Measurements from ENCODE around the gene NAA60. TPM values are rescaled to one million over a fixed set of nuclear protein-coding genes. Genes with fewer than 3 reads are reported as not detected.
A peak's percentile ranks its signal among the peaks of the same experiment; 100 is the strongest.

Gene NAA60
- total and polyA plus RNA-seq, 2 experiments from 2014 or later, result 32.4 to 36.5 TPM

DNA sequence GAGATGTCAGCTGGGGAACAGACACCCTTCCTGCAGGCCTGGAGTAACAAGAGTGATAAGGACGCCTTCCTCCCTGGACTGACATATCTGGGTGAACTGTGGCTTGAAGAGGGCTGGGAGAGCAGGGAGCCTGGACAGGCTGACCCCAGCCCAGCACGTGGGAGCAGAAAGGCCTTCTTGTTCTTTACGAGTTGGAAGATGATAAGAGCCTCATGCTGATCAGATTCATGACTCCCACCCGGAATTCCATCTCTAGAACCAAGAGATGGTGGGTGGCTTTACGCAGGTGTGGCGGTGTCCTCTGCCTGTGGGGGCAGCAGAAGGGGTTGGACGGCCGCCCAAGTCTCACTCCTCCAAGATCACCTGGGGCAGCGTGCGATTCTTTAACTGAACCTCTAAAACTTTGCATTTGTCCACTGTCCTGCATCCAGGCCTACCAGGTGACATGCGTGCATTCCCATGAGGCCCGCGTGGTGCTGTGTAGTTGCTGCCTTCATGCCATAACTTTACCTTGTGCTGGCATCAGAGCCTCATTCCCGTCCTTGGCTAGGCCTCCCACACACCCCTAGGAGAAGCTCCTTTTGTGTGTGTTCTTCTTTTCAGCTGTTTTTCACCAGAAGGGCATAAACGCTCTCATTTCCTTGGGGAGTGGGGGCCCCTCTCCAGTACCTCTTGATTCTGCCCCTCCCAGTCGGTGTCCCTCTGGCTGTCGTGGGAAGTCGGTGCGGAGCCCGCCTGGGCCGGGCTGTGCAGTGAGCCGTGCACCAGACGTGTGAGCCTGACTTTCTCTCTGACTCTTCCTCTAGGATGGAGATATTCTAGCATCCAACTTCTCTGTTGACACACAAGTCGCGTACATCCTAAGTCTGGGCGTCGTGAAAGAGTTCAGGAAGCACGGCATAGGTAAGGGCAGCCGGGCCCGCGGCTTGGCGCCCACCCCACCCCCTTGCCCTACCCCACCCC is 38.5 kb downstream of the NAA60 start:
- no peak for DNase-seq (ENCODE audit: low spot score)
- Mint-ChIP-seq H3K27me3 (ENCODE audit: insufficient read depth, low read depth, poor library complexity) (peaks cover 11% of the 10 kb centered on the region), H3K4me1 (peaks cover 11% of the 10 kb centered on the region; the same call in 2 of the 3 replicates), H3K36me3 (ENCODE audit: low read depth) (peaks cover 46% of the 10 kb centered on the region), H3K9me3 (no peaks in the 10 kb centered on the region), H3K27ac (peak overlapping the region; percentile 73; the same call in 1 of the 2 replicates), H3K4me3 (no peak overlapping the region; the same call in 2 of the 3 replicates)
- Histone ChIP-seq H3K9me2 (ENCODE audit: insufficient read depth) (no peaks in the 10 kb centered on the region), H3K4me3 (no peak overlapping the region), H2AFZ (no peak overlapping the region), H3K79me2 (replicated peaks; ENCODE audit: insufficient read depth) (peaks cover 18% of the 10 kb centered on the region), H3K4me1 (ENCODE audit: insufficient read depth) (peaks cover 11% of the 10 kb centered on the region), H3K36me3 (ENCODE audit: insufficient read depth) (peaks cover 9% of the 10 kb centered on the region; the same call in 1 of the 2 replicates), H3K4me2 (no peak overlapping the region), H3K27me3 (ENCODE audit: insufficient read depth) (no peaks in the 10 kb centered on the region), H4K20me1 (replicated peaks; ENCODE audit: insufficient read depth) (peaks cover 11% of the 10 kb centered on the region; the same call in 1 of the 2 replicates), H3F3A (replicated peaks; ENCODE audit: low read depth) (no peaks in the 10 kb centered on the region), H3K27ac (ENCODE audit: low read depth) (peak overlapping the region; percentile 78)
- TF ChIP-seq ZNF114 (CRISPR knock-in tag; IDR thresholded peaks at IDR 0.05) (no peak), NANOG (IDR thresholded peaks at IDR 0.05; ENCODE audit: borderline replicate concordance) (no peak), STAT1 (IDR thresholded peaks at IDR 0.05; ENCODE audit: unreplicated experiment) (no peak), ZNF331 (CRISPR knock-in tag; IDR thresholded peaks at IDR 0.05; ENCODE audit: low read depth) (no peak), EZH2phosphoT487 (IDR thresholded peaks at IDR 0.05; ENCODE audit: unreplicated experiment) (no peak), CREB1 (CRISPR knock-in tag; IDR thresholded peaks at IDR 0.05; ENCODE audit: low read depth) (no peak), JUNB (IDR thresholded peaks at IDR 0.05; ENCODE audit: unreplicated experiment) (no peak), EZH2 (IDR thresholded peaks at IDR 0.05; ENCODE audit: low read depth, unreplicated experiment) (no peak), POLR2AphosphoS5 (IDR thresholded peaks at IDR 0.05; ENCODE audit: low read depth) (no peak)
- TF ChIP-seq, protein P1, sequence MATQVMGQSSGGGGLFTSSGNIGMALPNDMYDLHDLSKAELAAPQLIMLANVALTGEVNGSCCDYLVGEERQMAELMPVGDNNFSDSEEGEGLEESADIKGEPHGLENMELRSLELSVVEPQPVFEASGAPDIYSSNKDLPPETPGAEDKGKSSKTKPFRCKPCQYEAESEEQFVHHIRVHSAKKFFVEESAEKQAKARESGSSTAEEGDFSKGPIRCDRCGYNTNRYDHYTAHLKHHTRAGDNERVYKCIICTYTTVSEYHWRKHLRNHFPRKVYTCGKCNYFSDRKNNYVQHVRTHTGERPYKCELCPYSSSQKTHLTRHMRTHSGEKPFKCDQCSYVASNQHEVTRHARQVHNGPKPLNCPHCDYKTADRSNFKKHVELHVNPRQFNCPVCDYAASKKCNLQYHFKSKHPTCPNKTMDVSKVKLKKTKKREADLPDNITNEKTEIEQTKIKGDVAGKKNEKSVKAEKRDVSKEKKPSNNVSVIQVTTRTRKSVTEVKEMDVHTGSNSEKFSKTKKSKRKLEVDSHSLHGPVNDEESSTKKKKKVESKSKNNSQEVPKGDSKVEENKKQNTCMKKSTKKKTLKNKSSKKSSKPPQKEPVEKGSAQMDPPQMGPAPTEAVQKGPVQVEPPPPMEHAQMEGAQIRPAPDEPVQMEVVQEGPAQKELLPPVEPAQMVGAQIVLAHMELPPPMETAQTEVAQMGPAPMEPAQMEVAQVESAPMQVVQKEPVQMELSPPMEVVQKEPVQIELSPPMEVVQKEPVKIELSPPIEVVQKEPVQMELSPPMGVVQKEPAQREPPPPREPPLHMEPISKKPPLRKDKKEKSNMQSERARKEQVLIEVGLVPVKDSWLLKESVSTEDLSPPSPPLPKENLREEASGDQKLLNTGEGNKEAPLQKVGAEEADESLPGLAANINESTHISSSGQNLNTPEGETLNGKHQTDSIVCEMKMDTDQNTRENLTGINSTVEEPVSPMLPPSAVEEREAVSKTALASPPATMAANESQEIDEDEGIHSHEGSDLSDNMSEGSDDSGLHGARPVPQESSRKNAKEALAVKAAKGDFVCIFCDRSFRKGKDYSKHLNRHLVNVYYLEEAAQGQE (IDR thresholded peaks at IDR 0.05; ENCODE audit: unreplicated experiment), result no peak
- TF ChIP-seq, protein P2, sequence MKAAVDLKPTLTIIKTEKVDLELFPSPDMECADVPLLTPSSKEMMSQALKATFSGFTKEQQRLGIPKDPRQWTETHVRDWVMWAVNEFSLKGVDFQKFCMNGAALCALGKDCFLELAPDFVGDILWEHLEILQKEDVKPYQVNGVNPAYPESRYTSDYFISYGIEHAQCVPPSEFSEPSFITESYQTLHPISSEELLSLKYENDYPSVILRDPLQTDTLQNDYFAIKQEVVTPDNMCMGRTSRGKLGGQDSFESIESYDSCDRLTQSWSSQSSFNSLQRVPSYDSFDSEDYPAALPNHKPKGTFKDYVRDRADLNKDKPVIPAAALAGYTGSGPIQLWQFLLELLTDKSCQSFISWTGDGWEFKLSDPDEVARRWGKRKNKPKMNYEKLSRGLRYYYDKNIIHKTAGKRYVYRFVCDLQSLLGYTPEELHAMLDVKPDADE (IDR thresholded peaks at IDR 0.05), result no peak
- TF ChIP-seq, protein P3, sequence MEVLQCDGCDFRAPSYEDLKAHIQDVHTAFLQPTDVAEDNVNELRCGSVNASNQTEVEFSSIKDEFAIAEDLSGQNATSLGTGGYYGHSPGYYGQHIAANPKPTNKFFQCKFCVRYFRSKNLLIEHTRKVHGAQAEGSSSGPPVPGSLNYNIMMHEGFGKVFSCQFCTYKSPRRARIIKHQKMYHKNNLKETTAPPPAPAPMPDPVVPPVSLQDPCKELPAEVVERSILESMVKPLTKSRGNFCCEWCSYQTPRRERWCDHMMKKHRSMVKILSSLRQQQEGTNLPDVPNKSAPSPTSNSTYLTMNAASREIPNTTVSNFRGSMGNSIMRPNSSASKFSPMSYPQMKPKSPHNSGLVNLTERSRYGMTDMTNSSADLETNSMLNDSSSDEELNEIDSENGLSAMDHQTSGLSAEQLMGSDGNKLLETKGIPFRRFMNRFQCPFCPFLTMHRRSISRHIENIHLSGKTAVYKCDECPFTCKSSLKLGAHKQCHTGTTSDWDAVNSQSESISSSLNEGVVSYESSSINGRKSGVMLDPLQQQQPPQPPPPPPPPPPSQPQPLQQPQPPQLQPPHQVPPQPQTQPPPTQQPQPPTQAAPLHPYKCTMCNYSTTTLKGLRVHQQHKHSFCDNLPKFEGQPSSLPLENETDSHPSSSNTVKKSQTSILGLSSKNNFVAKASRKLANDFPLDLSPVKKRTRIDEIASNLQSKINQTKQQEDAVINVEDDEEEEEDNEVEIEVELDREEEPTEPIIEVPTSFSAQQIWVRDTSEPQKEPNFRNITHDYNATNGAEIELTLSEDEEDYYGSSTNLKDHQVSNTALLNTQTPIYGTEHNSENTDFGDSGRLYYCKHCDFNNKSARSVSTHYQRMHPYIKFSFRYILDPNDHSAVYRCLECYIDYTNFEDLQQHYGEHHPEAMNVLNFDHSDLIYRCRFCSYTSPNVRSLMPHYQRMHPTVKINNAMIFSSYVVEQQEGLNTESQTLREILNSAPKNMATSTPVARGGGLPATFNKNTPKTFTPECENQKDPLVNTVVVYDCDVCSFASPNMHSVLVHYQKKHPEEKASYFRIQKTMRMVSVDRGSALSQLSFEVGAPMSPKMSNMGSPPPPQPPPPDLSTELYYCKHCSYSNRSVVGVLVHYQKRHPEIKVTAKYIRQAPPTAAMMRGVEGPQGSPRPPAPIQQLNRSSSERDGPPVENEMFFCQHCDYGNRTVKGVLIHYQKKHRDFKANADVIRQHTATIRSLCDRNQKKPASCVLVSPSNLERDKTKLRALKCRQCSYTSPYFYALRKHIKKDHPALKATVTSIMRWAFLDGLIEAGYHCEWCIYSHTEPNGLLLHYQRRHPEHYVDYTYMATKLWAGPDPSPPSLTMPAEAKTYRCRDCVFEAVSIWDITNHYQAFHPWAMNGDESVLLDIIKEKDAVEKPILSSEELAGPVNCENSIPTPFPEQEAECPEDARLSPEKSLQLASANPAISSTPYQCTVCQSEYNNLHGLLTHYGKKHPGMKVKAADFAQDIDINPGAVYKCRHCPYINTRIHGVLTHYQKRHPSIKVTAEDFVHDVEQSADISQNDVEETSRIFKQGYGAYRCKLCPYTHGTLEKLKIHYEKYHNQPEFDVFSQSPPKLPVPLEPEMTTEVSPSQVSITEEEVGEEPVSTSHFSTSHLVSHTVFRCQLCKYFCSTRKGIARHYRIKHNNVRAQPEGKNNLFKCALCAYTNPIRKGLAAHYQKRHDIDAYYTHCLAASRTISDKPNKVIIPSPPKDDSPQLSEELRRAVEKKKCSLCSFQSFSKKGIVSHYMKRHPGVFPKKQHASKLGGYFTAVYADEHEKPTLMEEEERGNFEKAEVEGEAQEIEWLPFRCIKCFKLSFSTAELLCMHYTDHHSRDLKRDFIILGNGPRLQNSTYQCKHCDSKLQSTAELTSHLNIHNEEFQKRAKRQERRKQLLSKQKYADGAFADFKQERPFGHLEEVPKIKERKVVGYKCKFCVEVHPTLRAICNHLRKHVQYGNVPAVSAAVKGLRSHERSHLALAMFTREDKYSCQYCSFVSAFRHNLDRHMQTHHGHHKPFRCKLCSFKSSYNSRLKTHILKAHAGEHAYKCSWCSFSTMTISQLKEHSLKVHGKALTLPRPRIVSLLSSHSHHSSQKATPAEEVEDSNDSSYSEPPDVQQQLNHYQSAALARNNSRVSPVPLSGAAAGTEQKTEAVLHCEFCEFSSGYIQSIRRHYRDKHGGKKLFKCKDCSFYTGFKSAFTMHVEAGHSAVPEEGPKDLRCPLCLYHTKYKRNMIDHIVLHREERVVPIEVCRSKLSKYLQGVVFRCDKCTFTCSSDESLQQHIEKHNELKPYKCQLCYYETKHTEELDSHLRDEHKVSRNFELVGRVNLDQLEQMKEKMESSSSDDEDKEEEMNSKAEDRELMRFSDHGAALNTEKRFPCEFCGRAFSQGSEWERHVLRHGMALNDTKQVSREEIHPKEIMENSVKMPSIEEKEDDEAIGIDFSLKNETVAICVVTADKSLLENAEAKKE (CRISPR knock-in tag; IDR thresholded peaks at IDR 0.05), result no peak
- TF ChIP-seq, protein P4, sequence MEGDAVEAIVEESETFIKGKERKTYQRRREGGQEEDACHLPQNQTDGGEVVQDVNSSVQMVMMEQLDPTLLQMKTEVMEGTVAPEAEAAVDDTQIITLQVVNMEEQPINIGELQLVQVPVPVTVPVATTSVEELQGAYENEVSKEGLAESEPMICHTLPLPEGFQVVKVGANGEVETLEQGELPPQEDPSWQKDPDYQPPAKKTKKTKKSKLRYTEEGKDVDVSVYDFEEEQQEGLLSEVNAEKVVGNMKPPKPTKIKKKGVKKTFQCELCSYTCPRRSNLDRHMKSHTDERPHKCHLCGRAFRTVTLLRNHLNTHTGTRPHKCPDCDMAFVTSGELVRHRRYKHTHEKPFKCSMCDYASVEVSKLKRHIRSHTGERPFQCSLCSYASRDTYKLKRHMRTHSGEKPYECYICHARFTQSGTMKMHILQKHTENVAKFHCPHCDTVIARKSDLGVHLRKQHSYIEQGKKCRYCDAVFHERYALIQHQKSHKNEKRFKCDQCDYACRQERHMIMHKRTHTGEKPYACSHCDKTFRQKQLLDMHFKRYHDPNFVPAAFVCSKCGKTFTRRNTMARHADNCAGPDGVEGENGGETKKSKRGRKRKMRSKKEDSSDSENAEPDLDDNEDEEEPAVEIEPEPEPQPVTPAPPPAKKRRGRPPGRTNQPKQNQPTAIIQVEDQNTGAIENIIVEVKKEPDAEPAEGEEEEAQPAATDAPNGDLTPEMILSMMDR (conservative IDR thresholded peaks at IDR 0.05; ENCODE audit: low read depth in 2 of 2), result no peak
- no peak for ATAC-seq

All from GM23338 (cell line).